NAMALWA (cell line): ENCODE data around the gene SMIM10.
"Not testable (repeated sequence)": the region's sequence is repeated elsewhere in the genome, so short reads cannot be mapped to it uniquely, and the experiment has no call there.

ENCODE experiments used
- DNase-seq: peaks from one replicate; pipeline ENCODE4 v3.0.0-alpha.2; 2015; ENCODE audit warnings: low spot score

The SMIM10 gene

GRCh38 chrX:135010921-135011320 lies 20.1 kb downstream of the SMIM10 start:
- no peak for DNase-seq

GRCh38 chrX:135015523-135016245 lies 24.9 kb downstream of the SMIM10 start:
- DNase-seq: no peak

- not testable (repeated sequence) for DNase-seq
Measured at GRCh38 chrX:135019890-135020289, 29.1 kb downstream of the SMIM10 start.

- DNase-seq: not testable (repeated sequence)
Measured at GRCh38 chrX:135023791-135024190, 33.0 kb downstream of the SMIM10 start.

GRCh38 chrX:135024526-135024925 lies 33.7 kb downstream of the SMIM10 start:
- no peak for DNase-seq

DNA sequence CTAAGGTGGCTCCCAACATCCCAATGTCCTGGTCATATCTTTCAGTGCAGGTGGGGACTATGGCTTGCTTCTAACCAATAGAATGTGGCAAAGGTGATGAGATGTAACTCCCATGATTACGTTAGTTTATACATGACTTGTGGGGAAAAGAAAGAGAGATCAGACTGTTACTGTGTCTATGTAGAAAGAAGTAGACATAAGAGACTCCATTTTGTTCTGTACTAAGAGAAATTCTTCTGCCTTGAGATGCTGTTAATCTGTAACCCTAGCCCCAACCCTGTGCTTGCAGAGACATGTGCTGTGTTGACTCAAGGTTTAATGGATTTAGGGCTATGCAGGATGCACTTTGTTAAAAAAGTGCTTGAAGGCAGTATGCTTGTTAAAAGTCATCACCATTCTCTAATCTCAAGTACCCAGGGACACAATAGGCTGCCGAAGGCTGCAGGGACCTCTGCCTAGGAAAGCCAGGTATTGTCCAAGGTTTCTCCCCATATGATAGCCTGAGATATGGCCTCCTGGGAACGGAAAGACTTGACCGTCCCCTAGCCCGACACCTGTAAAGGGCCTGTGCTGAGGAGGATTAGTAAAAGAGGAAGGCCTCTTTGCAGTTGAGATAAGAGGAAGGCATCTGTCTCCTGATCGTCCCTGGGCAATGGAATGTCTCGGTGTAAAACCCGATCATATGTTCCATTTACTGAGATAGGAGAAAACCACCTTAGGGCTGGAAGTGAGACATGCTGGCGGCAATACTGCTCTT lies 39.6 kb downstream of the SMIM10 start:
- DNase-seq: not testable (repeated sequence)

GRCh38 chrX:135041149-135042123 lies 50.6 kb downstream of the SMIM10 start:
- DNase-seq: not testable (repeated sequence)
